ENCODE measurements around the gene WDR27. TPM values are rescaled to one million over a fixed set of nuclear protein-coding genes. Genes with fewer than 3 reads are reported as not detected.
"Not testable (repeated sequence)": the region's sequence is repeated elsewhere in the genome, so short reads cannot be mapped to it uniquely, and the experiment has no call there.

WDR27 gene
- total and polyA plus RNA-seq, 4 donors, result 4.5 to 58.7 (median 40.4) TPM

DNA sequence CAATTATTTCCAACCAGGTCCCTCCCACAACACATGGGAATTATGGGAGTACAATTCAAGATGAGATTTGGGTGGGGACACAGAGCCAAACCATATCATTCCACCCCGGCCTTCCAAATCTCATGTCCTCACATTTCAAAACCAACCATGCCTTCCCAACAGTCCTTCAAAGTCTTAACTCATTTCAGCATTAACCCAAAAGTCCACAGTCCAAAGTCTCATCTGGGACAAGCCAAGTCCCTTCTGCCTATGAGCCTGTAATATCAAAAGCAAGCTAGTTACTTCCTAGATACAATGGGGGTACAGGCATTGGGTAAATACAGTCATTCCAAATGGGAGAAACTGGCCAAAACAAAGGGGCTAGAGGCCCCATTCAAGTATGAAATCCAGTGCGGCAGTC is 93.2 kb downstream of the WDR27 start:
- H3K36me3 ChIP-seq (ENCODE audit: control insufficient read depth in 1 of 2, insufficient read depth in 2 of 2, low read length in 1 of 2); DNase-seq; H3K4me3 ChIP-seq (ENCODE audit: low read length in 2 of 2); H3K27me3 ChIP-seq (ENCODE audit: control insufficient read depth in 1 of 2, insufficient read depth in 2 of 2, low read length in 1 of 2); H3K27ac ChIP-seq (ENCODE audit: low read depth in 1 of 2, low read length in 2 of 2); intact Hi-C loops (cut with DNase I); H3K9me3 ChIP-seq (ENCODE audit: control insufficient read depth, low read length); ATAC-seq (ENCODE audit: low FRiP score); H3K4me1 ChIP-seq (ENCODE audit: control insufficient read depth in 1 of 2, insufficient read depth in 2 of 2, low read length in 2 of 2): not testable (repeated sequence)
- WGBS, 2 donors, result 96% methylated on average over 2 of the region's 2 CpGs

DNA sequence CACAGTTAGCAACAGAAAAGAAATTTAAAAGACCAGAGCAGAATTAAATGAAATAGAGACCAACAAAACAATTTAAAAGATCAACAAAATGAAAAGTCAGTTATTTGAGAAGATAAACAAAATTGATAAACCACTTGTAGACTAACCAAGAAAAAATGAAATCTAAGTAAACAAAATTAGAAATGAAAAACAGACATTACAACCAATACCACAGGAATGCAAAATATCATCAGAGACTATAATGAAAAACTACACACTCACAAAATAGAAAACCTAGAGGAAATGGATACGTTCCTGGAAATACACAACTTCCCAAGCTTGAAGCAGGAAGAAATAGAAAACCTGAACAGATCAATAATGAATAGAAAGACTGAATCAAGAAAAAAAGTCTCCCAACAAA is 97.8 kb downstream of the WDR27 start:
- H3K9me3 ChIP-seq (ENCODE audit: control insufficient read depth, low read length), result no peaks in the 10 kb centered on the region
- peaks cover 2% of the 10 kb centered on the region in 2 donors for H3K36me3 ChIP-seq (ENCODE audit: control insufficient read depth in 1 of 2, insufficient read depth in 2 of 2, low read length in 1 of 2)
- DNase-seq, result no peak
- no peak overlapping the region for H3K27ac ChIP-seq (ENCODE audit: low read depth in 1 of 2, low read length in 2 of 2)
- H3K27me3 ChIP-seq (ENCODE audit: control insufficient read depth in 1 of 2, insufficient read depth in 2 of 2, low read length in 1 of 2), result no peaks in the 10 kb centered on the region
- H3K4me1 ChIP-seq (ENCODE audit: control insufficient read depth in 1 of 2, insufficient read depth in 2 of 2, low read length in 2 of 2), result no peaks in the 10 kb centered on the region
- H3K4me3 ChIP-seq (ENCODE audit: low read length in 2 of 2), result no peak overlapping the region
- ATAC-seq (ENCODE audit: low FRiP score), result no peak
- whole genome bisulfite sequencing, 2 donors, result 94 to 97% methylated on average over 1 of the region's 1 CpG
- intact Hi-C loops (cut with DNase I), result no loop called here

DNA sequence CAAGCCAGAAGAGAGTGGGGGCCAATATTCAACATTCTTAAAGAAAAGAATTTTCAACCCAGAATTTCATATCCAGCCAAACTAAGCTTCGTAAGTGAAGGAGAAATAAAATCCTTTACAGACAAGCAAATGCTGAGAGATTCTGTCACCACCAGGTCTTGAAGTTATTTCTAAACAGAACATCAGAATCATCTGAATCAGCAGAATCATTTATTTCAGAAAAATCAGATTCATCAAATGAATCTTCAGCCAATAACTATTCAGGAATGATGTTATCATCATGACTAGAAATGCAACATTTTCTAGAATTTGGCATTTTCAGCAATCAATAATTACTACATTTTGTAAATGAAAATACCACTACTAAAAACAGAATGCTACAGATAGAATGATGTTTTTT is 100.7 kb downstream of the WDR27 start:
- intact Hi-C loops (cut with DNase I); H3K36me3 ChIP-seq (ENCODE audit: control insufficient read depth in 1 of 2, insufficient read depth in 2 of 2, low read length in 1 of 2); DNase-seq; H3K27me3 ChIP-seq (ENCODE audit: control insufficient read depth in 1 of 2, insufficient read depth in 2 of 2, low read length in 1 of 2); ATAC-seq (ENCODE audit: low FRiP score); H3K27ac ChIP-seq (ENCODE audit: low read depth in 1 of 2, low read length in 2 of 2); H3K4me1 ChIP-seq (ENCODE audit: control insufficient read depth in 1 of 2, insufficient read depth in 2 of 2, low read length in 2 of 2); H3K9me3 ChIP-seq (ENCODE audit: control insufficient read depth, low read length); H3K4me3 ChIP-seq (ENCODE audit: low read length in 2 of 2): not testable (repeated sequence)
- 94 to 100% methylated on average over 1 of the region's 1 CpG for WGBS, 2 donors

DNA sequence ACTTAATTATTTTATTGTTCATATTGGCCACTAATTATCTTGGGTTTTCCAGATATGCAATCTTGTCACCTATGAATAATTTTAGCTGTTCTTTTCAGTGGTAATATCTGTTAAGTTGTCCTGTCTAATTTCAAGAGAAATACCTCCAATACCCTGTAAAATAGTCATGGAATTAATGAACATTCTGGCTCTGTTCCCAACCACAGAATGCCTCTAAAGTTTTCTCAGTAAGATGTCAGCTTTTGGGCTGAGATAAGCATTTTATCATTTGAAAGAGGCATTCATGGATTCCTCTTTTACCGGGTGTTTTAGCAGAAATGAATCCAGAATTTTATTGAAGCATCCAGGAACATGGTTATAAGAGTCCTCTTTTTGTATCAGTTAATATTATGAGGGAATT is 109.3 kb downstream of the WDR27 start:
- intact Hi-C loops (cut with DNase I), result no loop called here
- Histone ChIP-seq H3K9me3 (ENCODE audit: control insufficient read depth, low read length) (no peaks in the 10 kb centered on the region), H3K27me3 (ENCODE audit: control insufficient read depth in 1 of 2, insufficient read depth in 2 of 2, low read length in 1 of 2) (no peaks in the 10 kb centered on the region), H3K27ac (ENCODE audit: low read depth in 1 of 2, low read length in 2 of 2) (no peak overlapping the region), H3K36me3 (ENCODE audit: control insufficient read depth in 1 of 2, insufficient read depth in 2 of 2, low read length in 1 of 2) (no peaks in the 10 kb centered on the region), H3K4me3 (ENCODE audit: low read length in 2 of 2) (no peak overlapping the region), H3K4me1 (ENCODE audit: control insufficient read depth in 1 of 2, insufficient read depth in 2 of 2, low read length in 2 of 2) (no peaks in the 10 kb centered on the region)
- 51 to 56% methylated on average over 1 of the region's 1 CpG for WGBS, 2 donors
- ATAC-seq (ENCODE audit: low FRiP score), result no peak
- no peak for DNase-seq

DNA sequence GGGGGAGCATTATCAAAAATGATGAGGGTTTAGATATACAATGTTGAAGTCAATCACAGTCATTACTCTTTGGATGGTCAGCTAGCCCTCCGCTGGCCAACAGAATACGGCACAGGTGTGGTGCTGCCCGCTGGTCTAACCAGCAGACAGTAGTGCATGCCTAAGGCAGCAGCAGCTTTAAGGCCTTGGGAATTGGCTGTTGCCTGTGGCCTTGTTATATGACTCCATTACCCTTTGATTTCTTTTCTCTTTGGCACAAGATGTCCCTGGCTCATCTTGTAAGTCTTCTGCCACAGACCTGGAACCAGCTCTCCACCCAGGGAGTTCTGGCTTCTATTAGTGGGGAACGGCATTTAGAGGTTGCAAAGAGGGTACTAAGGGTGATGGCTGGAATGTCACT is 110.2 kb downstream of the WDR27 start:
- H3K9me3 ChIP-seq (ENCODE audit: control insufficient read depth, low read length), result no peaks in the 10 kb centered on the region
- H3K27me3 ChIP-seq (ENCODE audit: control insufficient read depth in 1 of 2, insufficient read depth in 2 of 2, low read length in 1 of 2), result no peaks in the 10 kb centered on the region
- no peak for DNase-seq
- no peak overlapping the region for H3K27ac ChIP-seq (ENCODE audit: low read depth in 1 of 2, low read length in 2 of 2)
- H3K4me3 ChIP-seq (ENCODE audit: low read length in 2 of 2), result no peak overlapping the region
- 84 to 99% methylated on average over 4 of the region's 4 CpGs for WGBS, 2 donors
- ATAC-seq (ENCODE audit: low FRiP score), result no peak
- intact Hi-C loops (cut with DNase I), result no loop called here
- H3K36me3 ChIP-seq (ENCODE audit: control insufficient read depth in 1 of 2, insufficient read depth in 2 of 2, low read length in 1 of 2), result no peaks in the 10 kb centered on the region
- H3K4me1 ChIP-seq (ENCODE audit: control insufficient read depth in 1 of 2, insufficient read depth in 2 of 2, low read length in 2 of 2), result no peaks in the 10 kb centered on the region

DNA sequence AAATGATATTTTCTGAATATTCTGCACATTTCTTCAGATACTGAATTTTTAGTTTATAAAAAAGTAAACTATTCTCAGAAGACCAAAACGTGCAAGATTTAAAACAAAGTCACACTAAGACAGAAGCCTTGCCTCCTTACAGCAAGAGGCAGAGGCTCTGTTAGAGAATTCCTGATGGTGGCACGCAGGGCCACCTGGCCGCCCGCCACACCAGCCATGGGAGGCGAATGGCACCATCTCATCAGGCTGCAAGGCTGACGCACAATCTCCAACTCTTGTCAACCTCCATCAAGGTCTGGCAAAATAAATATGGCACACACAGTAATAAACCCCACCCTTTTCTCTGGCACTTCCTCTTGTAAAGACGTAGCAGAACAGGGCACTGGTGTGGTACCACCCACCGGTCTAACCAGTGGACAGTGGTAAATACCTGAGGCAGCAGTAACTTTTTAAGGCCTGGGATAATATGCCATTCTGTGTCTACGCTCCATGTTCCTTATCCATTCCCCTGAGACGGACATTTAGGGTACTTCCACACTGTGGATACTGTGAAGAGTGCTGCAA is 111.4 kb downstream of the WDR27 start:
- WGBS, 2 donors, result 93 to 94% methylated on average over 10 of the region's 10 CpGs
- no peak overlapping the region for H3K4me3 ChIP-seq (ENCODE audit: low read length in 2 of 2)
- no peak for ATAC-seq (ENCODE audit: low FRiP score)
- no peaks in the 10 kb centered on the region for H3K9me3 ChIP-seq (ENCODE audit: control insufficient read depth, low read length)
- H3K36me3 ChIP-seq (ENCODE audit: control insufficient read depth in 1 of 2, insufficient read depth in 2 of 2, low read length in 1 of 2), result no peaks in the 10 kb centered on the region
- no peaks in the 10 kb centered on the region for H3K4me1 ChIP-seq (ENCODE audit: control insufficient read depth in 1 of 2, insufficient read depth in 2 of 2, low read length in 2 of 2)
- no peaks in the 10 kb centered on the region for H3K27me3 ChIP-seq (ENCODE audit: control insufficient read depth in 1 of 2, insufficient read depth in 2 of 2, low read length in 1 of 2)
- H3K27ac ChIP-seq (ENCODE audit: low read depth in 1 of 2, low read length in 2 of 2), result no peak overlapping the region
- no peak for DNase-seq
- intact Hi-C loops (cut with DNase I), result no loop called here

DNA sequence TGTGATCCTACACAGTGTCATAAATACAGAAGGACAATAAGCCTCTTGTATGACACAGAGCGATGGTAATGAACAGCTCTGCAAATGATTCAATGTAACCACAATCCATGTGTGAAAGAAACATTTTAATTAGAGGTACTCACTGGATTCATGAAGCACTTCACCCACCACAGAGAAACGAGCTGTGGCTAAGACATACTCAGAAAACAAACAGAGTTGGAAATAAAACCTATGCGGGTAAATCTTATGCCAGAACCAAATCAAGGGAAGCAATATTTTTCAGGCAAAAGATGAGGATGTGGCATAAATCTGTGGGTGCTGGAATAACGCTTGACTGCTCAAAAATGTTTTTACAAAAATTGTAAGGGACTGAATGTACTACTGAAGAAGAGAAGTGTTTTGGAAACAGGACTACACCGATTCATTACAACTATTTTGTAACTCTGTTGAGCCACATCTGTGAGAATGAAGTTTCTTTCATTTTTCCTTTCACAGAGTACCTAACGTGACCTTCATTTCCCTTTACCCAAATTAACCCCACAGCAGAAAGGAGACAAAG is 112.1 kb downstream of the WDR27 start:
- H3K4me1 ChIP-seq (ENCODE audit: control insufficient read depth in 1 of 2, insufficient read depth in 2 of 2, low read length in 2 of 2), result no peaks in the 10 kb centered on the region
- no peaks in the 10 kb centered on the region for H3K36me3 ChIP-seq (ENCODE audit: control insufficient read depth in 1 of 2, insufficient read depth in 2 of 2, low read length in 1 of 2)
- no peaks in the 10 kb centered on the region for H3K27me3 ChIP-seq (ENCODE audit: control insufficient read depth in 1 of 2, insufficient read depth in 2 of 2, low read length in 1 of 2)
- intact Hi-C loops (cut with DNase I), result no loop called here
- H3K9me3 ChIP-seq (ENCODE audit: control insufficient read depth, low read length), result no peaks in the 10 kb centered on the region
- no peak overlapping the region for H3K4me3 ChIP-seq (ENCODE audit: low read length in 2 of 2)
- no peak for ATAC-seq (ENCODE audit: low FRiP score)
- H3K27ac ChIP-seq (ENCODE audit: low read depth in 1 of 2, low read length in 2 of 2), result no peak overlapping the region
- 71 to 80% methylated on average over 6 of the region's 6 CpGs for WGBS, 2 donors
- DNase-seq, result no peak

DNA sequence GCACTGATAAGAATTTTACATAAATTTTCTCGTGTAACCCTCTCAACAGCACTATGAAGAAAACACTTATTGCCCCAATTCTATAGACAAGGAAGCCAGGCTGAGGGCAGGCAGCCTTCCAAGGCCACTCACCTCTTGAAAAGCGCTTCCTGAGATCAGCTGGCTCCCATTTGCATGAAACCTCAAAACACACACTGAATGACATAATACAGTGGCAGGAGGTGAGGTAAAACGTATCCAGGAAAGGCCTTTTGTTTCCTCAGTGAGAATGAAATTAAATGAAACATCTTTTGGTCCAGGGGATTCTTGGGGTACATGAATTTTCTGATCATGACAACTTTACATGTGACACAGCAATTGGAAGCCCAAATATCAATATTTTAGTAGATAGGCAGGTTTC is 112.5 kb downstream of the WDR27 start:
- DNase-seq, result no peak
- Histone ChIP-seq H3K9me3 (ENCODE audit: control insufficient read depth, low read length) (no peaks in the 10 kb centered on the region), H3K4me3 (ENCODE audit: low read length in 2 of 2) (no peak overlapping the region), H3K27ac (ENCODE audit: low read depth in 1 of 2, low read length in 2 of 2) (no peak overlapping the region), H3K4me1 (ENCODE audit: control insufficient read depth in 1 of 2, insufficient read depth in 2 of 2, low read length in 2 of 2) (no peaks in the 10 kb centered on the region), H3K27me3 (ENCODE audit: control insufficient read depth in 1 of 2, insufficient read depth in 2 of 2, low read length in 1 of 2) (no peaks in the 10 kb centered on the region), H3K36me3 (ENCODE audit: control insufficient read depth in 1 of 2, insufficient read depth in 2 of 2, low read length in 1 of 2) (no peaks in the 10 kb centered on the region)
- ATAC-seq (ENCODE audit: low FRiP score), result no peak
- WGBS, 2 donors, result 68% methylated on average over 3 of the region's 3 CpGs
- intact Hi-C loops (cut with DNase I), result no loop called here

DNA sequence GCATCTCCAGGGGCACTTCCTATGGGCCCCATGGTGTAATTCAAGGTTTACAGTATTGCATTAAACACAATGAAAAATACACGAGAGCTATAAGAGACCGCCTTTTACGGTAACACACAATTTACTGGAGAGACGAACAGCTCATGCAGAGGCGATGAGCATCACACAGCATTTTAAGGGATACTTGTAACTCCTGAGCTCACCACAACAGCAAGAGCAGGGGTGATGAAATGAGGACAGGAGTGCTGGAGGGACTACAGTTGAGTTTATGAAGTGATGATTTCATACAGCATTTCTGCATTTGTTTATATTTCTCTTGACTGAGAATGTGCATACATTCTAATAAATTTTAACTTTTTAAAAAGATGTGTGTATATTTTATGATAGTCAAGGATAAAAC is 113.9 kb downstream of the WDR27 start:
- WGBS, 2 donors, result 92 to 94% methylated on average over 5 of the region's 5 CpGs
- no peaks in the 10 kb centered on the region for H3K4me1 ChIP-seq (ENCODE audit: control insufficient read depth in 1 of 2, insufficient read depth in 2 of 2, low read length in 2 of 2)
- intact Hi-C loops (cut with DNase I), result no loop called here
- no peak overlapping the region for H3K4me3 ChIP-seq (ENCODE audit: low read length in 2 of 2)
- no peak for ATAC-seq (ENCODE audit: low FRiP score)
- DNase-seq, result no peak
- no peak overlapping the region for H3K27ac ChIP-seq (ENCODE audit: low read depth in 1 of 2, low read length in 2 of 2)
- no peaks in the 10 kb centered on the region for H3K9me3 ChIP-seq (ENCODE audit: control insufficient read depth, low read length)
- H3K36me3 ChIP-seq (ENCODE audit: control insufficient read depth in 1 of 2, insufficient read depth in 2 of 2, low read length in 1 of 2), result no peaks in the 10 kb centered on the region
- no peaks in the 10 kb centered on the region for H3K27me3 ChIP-seq (ENCODE audit: control insufficient read depth in 1 of 2, insufficient read depth in 2 of 2, low read length in 1 of 2)
